NAMALWA (cell line): ENCODE results near the gene TAS2R42.

Source experiments
- DNase-seq: peaks from one replicate; pipeline ENCODE4 v3.0.0-alpha.2; 2015; ENCODE audit warnings: low spot score

TAS2R42 gene

GRCh38 chr12:11186837-11187236 lies at the start of gene TAS2R42:
TSS of gene TAS2R42 (minus strand) at chr12:11186937. CDS start at chr12:11186937, 0 bp downstream.
- DNase-seq: no peak

- no peak for DNase-seq
These were observed 46.8 kb upstream of the TAS2R42 start for GRCh38 chr12:11233532-11233931.

GRCh38 chr12:11228296-11228879 lies 41.7 kb upstream of the TAS2R42 start:
- peak; percentile 80 for DNase-seq

GRCh38 chr12:11227373-11227772 lies 40.6 kb upstream of the TAS2R42 start:
- no peak for DNase-seq

- DNase-seq: no peak
These were observed 22.4 kb upstream of the TAS2R42 start for GRCh38 chr12:11209113-11209512.

GRCh38 chr12:11204173-11204572 lies 17.4 kb upstream of the TAS2R42 start:
- no peak for DNase-seq

GRCh38 chr12:11202811-11203210 lies 16.1 kb upstream of the TAS2R42 start:
- no peak for DNase-seq

GRCh38 chr12:11183011-11183410 lies 3.7 kb downstream of the TAS2R42 start:
- DNase-seq: no peak

- no peak for DNase-seq
These were observed 4.2 kb downstream of the TAS2R42 start for GRCh38 chr12:11182529-11182928.

GRCh38 chr12:11178250-11178649 lies 8.5 kb downstream of the TAS2R42 start:
- DNase-seq: no peak

GRCh38 chr12:11174022-11174421 lies 12.7 kb downstream of the TAS2R42 start:
- DNase-seq: no peak

GRCh38 chr12:11171969-11172675 lies 14.6 kb downstream of the TAS2R42 start:
- peak; percentile 12 for DNase-seq

GRCh38 chr12:11171145-11171968 lies 15.4 kb downstream of the TAS2R42 start, which contains the start of gene SMIM10L1:
TSS of gene SMIM10L1 (plus strand) at chr12:11171194. CDS start at chr12:11171357, 163 bp downstream.
- DNase-seq: peak; percentile 97

- DNase-seq: no peak
These were observed 16.0 kb downstream of the TAS2R42 start for GRCh38 chr12:11170810-11171144.

GRCh38 chr12:11166300-11166699 lies 20.4 kb downstream of the TAS2R42 start:
- DNase-seq: no peak

- DNase-seq: no peak
These were observed 22.4 kb downstream of the TAS2R42 start for GRCh38 chr12:11164384-11164783.

- no peak for DNase-seq
These were observed 24.2 kb downstream of the TAS2R42 start for GRCh38 chr12:11162502-11162901.

- DNase-seq: no peak
These were observed 27.8 kb downstream of the TAS2R42 start for GRCh38 chr12:11158885-11159444.

- no peak for DNase-seq
These were observed 32.3 kb downstream of the TAS2R42 start for GRCh38 chr12:11154400-11154925.

GRCh38 chr12:11152725-11153124 lies 34.0 kb downstream of the TAS2R42 start:
- DNase-seq: no peak

- no peak for DNase-seq
These were observed 35.9 kb downstream of the TAS2R42 start for GRCh38 chr12:11150832-11151231.

- no peak for DNase-seq
These were observed 39.3 kb downstream of the TAS2R42 start for GRCh38 chr12:11147420-11147819.
